Measurements from ENCODE around the gene GATAD2A. TPM values are rescaled to one million over a fixed set of nuclear protein-coding genes. Genes with fewer than 3 reads are reported as not detected.
A peak's percentile ranks its signal among the peaks of the same experiment; 100 is the strongest.

The GATAD2A gene
- total and polyA plus RNA-seq, 2 of the 13 experiments (the other 11 are each of a cell fraction or from before 2014, with no cell fraction given) = 16.8 to 28.6 TPM

DNA sequence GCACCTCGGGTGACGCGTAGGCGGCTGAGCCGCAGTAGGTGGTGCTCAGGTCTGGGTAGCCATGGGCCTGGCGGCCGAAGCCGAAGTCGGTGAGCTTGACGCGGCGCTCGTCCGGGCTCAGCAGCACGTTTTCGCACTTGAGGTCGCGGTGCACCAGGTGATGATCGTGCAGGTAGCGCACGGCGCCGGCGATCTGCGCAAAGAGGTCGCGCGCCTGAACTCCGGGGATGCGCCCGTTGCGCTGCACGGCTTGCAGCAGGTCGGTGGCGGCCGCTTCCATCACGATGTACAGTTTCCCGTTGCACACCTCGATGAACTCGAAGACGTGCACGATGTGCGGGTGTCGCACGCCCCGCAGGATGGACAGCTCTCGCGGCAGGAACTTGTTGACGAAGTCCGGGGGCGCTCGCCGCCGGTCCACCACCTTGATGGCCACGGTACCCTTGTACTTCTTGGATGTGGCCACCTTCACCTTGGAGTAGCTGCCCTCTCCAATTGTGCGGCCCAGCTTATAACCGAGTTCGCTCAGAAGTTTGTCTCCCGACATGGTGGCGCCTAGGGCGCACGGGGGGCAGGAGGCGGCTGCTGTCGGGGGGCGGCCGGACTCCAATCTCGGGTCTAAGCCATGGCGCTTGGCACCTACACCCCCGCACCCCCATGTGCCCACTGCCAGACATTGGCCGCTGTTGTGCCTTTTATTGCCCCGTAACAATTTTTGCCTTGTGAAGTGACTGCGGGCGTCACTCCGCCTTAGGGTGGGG, 109.6 kb downstream of the GATAD2A start, which contains the start of gene TSSK6 (continued):
- 0 out of 2 replicates have a peak, but pooled peaks have one; percentile 31 for TF ChIP-seq AHDC1 (CRISPR knock-in tag; IDR thresholded peaks at IDR 0.05; ENCODE audit: borderline replicate concordance)
- TF ChIP-seq CREM (IDR thresholded peaks at IDR 0.05) = no peak
- no peak for TF ChIP-seq CREM (CRISPR knock-in tag; IDR thresholded peaks at IDR 0.05)
- TF ChIP-seq ZNF878 (CRISPR knock-in tag; IDR thresholded peaks at IDR 0.05) = no peak
- no peak for TF ChIP-seq ZNF556 (CRISPR knock-in tag; IDR thresholded peaks at IDR 0.05; ENCODE audit: borderline replicate concordance)
- no peak for TF ChIP-seq ZNF562 (CRISPR knock-in tag; IDR thresholded peaks at IDR 0.05; ENCODE audit: borderline replicate concordance)
- TF ChIP-seq, protein P1, sequence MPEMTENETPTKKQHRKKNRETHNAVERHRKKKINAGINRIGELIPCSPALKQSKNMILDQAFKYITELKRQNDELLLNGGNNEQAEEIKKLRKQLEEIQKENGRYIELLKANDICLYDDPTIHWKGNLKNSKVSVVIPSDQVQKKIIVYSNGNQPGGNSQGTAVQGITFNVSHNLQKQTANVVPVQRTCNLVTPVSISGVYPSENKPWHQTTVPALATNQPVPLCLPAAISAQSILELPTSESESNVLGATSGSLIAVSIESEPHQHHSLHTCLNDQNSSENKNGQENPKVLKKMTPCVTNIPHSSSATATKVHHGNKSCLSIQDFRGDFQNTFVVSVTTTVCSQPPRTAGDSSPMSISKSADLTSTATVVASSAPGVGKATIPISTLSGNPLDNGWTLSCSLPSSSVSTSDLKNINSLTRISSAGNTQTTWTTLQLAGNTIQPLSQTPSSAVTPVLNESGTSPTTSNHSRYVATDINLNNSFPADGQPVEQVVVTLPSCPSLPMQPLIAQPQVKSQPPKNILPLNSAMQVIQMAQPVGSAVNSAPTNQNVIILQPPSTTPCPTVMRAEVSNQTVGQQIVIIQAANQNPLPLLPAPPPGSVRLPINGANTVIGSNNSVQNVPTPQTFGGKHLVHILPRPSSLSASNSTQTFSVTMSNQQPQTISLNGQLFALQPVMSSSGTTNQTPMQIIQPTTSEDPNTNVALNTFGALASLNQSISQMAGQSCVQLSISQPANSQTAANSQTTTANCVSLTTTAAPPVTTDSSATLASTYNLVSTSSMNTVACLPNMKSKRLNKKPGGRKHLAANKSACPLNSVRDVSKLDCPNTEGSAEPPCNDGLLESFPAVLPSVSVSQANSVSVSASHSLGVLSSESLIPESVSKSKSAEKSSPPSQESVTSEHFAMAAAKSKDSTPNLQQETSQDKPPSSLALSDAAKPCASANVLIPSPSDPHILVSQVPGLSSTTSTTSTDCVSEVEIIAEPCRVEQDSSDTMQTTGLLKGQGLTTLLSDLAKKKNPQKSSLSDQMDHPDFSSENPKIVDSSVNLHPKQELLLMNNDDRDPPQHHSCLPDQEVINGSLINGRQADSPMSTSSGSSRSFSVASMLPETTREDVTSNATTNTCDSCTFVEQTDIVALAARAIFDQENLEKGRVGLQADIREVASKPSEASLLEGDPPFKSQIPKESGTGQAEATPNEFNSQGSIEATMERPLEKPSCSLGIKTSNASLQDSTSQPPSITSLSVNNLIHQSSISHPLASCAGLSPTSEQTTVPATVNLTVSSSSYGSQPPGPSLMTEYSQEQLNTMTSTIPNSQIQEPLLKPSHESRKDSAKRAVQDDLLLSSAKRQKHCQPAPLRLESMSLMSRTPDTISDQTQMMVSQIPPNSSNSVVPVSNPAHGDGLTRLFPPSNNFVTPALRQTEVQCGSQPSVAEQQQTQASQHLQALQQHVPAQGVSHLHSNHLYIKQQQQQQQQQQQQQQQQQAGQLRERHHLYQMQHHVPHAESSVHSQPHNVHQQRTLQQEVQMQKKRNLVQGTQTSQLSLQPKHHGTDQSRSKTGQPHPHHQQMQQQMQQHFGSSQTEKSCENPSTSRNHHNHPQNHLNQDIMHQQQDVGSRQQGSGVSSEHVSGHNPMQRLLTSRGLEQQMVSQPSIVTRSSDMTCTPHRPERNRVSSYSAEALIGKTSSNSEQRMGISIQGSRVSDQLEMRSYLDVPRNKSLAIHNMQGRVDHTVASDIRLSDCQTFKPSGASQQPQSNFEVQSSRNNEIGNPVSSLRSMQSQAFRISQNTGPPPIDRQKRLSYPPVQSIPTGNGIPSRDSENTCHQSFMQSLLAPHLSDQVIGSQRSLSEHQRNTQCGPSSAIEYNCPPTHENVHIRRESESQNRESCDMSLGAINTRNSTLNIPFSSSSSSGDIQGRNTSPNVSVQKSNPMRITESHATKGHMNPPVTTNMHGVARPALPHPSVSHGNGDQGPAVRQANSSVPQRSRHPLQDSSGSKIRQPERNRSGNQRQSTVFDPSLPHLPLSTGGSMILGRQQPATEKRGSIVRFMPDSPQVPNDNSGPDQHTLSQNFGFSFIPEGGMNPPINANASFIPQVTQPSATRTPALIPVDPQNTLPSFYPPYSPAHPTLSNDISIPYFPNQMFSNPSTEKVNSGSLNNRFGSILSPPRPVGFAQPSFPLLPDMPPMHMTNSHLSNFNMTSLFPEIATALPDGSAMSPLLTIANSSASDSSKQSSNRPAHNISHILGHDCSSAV (CRISPR knock-in tag; IDR thresholded peaks at IDR 0.05; ENCODE audit: borderline replicate concordance) = no peak
- TF ChIP-seq ZBTB38 (CRISPR knock-in tag; IDR thresholded peaks at IDR 0.05) = peak; percentile 48
- TF ChIP-seq, protein P2, sequence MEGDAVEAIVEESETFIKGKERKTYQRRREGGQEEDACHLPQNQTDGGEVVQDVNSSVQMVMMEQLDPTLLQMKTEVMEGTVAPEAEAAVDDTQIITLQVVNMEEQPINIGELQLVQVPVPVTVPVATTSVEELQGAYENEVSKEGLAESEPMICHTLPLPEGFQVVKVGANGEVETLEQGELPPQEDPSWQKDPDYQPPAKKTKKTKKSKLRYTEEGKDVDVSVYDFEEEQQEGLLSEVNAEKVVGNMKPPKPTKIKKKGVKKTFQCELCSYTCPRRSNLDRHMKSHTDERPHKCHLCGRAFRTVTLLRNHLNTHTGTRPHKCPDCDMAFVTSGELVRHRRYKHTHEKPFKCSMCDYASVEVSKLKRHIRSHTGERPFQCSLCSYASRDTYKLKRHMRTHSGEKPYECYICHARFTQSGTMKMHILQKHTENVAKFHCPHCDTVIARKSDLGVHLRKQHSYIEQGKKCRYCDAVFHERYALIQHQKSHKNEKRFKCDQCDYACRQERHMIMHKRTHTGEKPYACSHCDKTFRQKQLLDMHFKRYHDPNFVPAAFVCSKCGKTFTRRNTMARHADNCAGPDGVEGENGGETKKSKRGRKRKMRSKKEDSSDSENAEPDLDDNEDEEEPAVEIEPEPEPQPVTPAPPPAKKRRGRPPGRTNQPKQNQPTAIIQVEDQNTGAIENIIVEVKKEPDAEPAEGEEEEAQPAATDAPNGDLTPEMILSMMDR (CRISPR knock-in tag; IDR thresholded peaks at IDR 0.05) = no peak
- no peak for TF ChIP-seq SP4 (CRISPR knock-in tag; IDR thresholded peaks at IDR 0.05)
- no peak for TF ChIP-seq NFATC3 (CRISPR knock-in tag; IDR thresholded peaks at IDR 0.05)
- TF ChIP-seq RNF2 (conservative IDR thresholded peaks at IDR 0.05; ENCODE audit: low read depth) = no peak
